ENCODE results near the gene NSMF.

NSMF gene

GRCh38 chr9:137448602-137448962, 10.6 kb downstream of the NSMF start:
- no peak for DNase-seq (ENCODE audit: low read depth, low spot score)

DNA sequence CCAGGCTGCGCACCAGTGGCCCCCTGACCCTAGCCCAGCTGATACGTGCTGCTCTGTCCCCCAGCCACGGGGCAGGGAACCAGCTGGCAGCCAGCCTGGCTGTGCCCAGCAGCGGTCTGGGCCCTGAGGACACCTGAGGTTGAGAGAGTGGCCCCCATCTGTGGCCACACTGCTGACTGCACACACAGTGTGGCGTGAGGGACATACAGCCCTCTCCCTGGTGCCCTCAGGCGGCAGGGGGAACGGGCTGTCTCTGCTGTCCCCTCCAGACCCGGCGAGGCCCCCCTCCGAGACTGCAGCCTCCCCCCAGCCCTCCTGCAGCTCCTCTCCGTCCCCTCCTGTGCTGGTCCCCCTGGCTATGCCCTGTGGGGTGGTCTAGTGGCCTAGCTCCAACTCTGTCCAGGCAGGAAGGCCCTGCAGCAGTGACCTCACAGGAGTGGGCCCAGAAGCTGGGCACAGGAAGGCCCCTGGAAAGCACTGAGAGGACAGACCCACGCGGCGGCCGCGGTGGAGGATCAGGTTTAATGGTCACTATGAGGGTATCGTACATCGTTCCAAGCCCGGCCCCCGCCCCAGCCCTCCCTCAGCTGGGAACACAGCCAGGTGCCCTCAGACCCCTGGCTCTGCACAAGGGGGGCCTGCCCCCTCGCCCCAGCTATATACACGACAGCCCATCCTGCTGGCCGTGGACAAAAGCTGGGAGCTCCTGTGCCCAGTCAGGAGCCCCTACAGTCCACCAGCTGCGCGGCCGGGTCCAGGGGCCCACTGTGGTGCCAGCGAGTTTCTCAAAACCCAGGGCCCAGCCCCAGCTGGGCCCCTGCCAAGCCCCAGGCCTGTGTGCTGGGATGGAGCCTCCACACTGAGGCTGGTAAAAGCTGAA, 11.2 kb downstream of the NSMF start:
- DNase-seq (ENCODE audit: low read depth, low spot score), result no peak

DNA sequence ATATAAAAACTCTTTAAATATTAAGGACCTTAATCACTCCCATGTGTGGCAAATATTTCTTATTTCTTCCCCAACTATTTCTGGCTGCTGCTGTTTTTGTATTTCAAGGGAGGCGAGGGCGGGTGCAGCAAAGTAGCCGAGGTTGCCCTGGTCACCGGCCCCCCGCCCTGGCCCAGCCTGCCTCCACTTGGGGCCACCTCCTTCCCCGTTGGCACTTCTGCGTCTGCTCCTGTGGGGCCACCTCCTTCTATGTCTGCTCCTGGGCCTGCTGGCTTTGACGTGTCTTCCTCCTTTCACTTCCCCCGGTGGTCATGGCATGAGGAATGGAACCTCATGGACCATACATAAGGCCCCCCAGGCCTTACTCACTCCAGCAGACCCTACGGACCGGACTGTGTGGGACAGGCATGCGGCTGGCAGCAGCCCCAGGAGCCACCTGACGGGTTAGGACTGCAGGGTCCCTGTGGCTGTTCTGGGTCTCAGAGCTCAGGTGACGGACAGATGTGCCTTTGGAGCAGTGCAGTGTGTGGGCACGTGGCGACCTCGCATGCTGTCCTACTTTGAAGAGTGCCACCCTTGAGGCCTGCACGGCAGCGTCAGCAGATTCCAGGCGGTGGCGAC, 12.2 kb downstream of the NSMF start:
- no peak for DNase-seq (ENCODE audit: low read depth, low spot score)

DNA sequence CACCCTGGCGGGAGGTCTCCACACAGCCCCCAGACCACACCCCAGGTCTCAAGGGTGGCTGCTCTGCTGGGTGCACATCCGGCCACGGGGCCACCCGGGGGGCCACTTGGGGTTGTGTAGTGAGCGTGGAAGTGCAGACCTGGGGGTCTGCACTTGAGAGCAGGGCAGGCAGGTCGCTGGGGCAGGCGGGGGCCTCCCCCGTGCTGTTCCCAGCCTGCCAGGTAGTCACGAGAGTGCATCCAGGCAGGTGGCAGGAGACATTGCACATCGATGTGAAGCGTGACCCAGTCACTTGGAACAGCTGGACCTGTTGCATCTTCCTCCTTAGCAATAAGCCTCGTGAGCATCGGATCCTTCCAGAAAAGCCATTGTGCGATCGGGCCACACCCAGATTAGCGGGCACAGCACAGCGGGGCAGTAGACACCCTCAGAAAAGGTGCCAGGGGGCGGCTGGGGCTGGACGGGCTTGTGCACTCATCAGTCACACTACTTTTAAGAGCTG, 13.2 kb downstream of the NSMF start:
- no peak for DNase-seq (ENCODE audit: low read depth, low spot score)

DNA sequence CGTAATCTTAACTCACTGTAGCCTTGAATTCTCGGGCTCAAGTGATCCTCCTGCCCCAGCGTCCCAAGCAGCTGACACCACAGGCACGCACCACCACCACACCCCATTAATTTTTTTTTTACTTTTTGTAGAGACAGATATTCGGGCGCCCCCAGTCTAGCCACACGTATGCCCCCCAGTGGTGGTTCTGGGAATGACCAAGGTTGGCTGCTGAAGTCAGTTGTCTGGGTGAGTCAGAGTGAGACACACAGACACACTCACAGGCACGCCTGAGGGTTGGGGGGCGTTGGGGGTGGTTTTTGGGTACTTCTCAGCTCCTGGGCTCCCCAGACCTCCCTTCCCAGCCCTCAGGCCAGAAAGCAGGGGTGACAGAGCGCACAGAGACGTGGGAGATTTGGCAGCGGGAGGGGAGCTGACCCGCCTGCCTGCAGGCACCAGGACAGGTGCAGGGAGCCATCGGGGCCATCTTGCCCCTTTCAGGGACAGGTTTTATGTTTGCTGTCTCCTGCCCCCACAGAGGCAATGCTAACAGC, 13.8 kb downstream of the NSMF start:
- no peak for DNase-seq (ENCODE audit: low read depth, low spot score)

DNA sequence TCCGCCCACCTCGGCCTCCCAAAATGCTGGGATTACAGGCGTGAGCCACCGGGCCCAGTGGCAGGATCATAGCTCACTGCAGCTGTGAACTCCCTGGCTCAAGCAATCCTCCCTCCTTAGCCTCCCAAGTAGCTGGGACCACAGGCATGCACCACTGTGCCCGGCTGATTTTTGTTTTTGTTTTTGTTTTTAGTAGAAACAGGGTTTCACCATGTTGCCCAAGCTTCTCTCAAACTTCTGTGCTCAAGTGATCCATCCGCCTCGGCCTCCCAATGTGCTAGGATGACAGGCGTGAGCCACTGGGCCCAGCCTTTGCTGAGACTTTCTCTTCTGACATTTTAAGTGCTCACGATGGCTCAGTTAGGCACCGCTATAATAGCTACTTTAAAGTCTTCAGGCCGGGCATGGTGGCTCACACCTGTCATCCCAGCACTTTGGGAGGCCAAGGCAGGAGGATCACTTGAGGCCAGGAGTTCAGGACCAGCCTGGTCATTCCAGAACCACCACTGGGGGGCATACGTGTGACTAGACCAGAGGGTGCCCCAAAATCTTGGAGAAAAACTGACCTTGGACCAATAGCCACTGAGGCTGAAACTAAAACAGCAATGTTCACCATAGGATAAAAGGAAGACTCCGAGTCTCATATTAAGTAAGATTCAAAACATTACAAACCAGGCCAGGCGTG, 14.9 kb downstream of the NSMF start:
- no peak for DNase-seq (ENCODE audit: low read depth, low spot score)

DNA sequence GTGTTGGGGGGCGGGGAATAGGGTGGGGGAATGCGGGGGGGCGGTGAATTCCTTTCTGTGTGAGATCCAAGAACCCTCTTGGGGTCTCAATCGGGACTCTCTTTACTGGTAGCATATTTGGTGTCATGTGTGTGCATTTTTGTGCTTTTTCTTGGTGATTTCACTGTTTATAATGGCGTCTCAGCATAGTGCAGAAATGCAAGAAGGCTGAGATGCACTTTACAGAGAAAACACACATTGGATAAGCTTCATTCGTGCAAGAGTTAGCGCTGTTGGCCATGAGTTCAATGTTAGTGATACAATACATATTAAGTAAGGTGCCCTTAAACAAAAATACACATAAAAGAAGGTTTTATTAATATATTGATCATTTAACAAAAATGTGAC, 17.2 kb downstream of the NSMF start:
- no peak for DNase-seq (ENCODE audit: low read depth, low spot score)

- no peak for DNase-seq (ENCODE audit: low read depth, low spot score)
Observed at GRCh38 chr9:137441289-137441934, 17.7 kb downstream of the NSMF start, which contains the start of gene ENTPD8. Gene ENTPD8, minus strand, starts transcription at chr9:137441357. Its CDS starts 3,072 bp downstream, at chr9:137438285.

- no peak for DNase-seq (ENCODE audit: low read depth, low spot score)
Observed at GRCh38 chr9:137439158-137439714, 19.9 kb downstream of the NSMF start.

DNA sequence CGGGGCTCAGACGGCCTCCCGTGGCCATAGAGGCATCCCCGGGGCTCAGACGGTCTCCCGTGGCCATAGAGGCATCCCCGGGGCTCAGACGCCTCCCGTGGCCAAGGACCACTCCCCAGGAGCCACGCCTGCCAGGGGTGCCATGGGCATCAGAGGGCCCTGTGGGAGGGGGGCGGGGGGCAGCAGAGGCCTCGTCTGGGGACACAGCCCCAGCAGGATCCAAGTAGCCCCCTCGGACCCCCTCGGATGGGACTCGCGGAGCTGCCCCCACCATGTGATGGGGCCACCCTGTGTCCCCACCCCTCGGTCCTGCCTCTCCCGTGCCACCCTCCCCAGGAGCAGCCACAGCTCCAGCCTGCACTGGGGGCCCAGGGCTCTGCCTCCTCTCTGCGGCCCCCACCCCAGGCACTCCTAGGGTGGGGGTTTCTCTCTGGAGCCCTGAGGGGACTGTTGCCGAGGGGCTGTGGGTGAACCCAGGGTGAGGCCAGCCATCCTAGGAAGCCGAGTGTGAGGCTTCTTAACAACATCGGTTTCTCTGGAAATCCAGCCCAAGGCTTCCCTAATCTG, 20.5 kb downstream of the NSMF start:
- no peak for DNase-seq (ENCODE audit: low read depth, low spot score)

GRCh38 chr9:137437691-137438590, 21.2 kb downstream of the NSMF start:
- no peak for DNase-seq (ENCODE audit: low read depth, low spot score)

DNA sequence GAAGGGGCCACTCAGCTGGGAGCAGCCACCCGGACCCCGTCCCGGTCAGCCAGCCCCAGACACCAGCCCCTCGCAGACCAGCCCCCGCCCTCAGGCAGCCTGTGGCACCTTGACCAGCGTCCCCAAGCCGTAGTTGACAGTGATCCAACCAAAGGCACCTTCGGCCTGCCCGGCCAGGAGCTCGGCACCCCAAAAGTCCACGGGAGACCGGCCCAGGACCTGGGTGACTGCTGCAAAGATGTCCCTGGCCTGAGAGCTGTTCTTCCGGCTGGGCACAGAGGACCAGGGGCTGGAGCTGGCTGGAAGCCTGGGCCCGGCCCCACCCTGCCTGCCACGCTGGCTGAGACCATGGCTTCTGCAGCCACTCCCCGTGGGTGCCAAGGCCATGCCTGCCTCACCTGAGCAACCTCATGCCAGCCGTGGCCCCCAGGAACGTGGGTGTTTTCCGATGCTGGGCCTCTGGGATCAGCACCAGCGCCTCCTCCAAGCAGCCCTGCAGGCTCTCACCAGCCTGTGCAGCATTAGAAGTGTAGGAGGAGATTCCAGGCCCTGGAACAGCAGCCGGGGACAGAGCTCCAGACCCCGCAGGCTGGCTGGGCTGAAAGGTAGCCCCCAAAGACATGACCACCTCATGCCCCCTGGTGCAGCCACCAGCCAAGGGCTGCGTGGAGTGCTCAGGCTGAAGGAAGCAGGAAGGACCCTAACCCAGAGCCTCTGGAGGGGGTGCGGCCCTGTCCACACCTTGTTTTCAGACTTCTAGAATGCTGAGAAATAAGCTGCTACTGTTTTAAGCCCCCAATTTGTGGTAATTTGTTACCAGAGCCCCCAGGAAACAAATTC, 22.2 kb downstream of the NSMF start:
- DNase-seq (ENCODE audit: low read depth, low spot score), result no peak

GRCh38 chr9:137435980-137436760, 23.0 kb downstream of the NSMF start:
- DNase-seq (ENCODE audit: low read depth, low spot score), result no peak

GRCh38 chr9:137435381-137435891, 23.7 kb downstream of the NSMF start:
- no peak for DNase-seq (ENCODE audit: low read depth, low spot score)

DNA sequence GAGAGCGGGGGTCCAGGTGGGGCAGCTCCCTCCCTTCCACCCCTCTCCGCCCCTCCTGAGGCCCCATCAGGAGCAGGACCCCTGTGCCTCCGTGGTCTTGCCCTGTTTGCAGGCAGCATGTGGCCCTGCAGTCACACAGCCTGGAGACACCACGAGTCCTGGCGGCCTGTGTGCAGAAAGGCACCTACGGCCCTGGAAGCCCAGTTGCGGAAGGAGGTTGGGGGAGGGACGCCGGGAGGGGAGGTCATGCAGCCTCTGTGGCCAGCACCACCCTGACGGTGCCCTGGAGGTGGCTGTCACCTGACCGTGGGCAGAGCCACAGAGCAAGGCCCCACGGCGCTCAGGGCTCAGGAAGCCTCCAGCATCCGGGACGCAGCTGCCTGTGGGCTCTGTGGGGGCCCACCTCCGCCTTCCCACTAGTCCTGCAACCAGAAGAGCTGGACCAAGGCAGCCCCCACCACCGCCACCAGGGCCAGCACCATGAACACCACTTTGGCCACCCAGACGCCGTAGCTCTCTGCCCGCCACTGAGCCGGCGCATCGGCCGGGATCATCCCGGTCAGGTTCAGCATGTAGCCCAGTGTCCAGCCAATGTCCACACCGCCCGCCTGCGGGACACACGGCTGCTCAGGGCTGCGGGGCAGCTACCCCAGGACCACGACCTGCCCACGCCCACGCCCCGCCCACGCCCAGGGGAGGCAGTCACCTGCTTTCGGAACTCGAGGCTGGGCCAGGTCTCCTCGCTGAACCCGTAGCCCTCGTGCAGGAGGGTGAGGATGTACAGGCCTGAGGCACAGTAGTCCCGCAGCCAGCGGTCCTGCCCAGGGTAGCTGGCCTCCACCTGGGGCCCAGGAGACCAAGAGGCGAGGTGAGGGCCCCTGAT, 24.4 kb downstream of the NSMF start:
- no peak for DNase-seq (ENCODE audit: low read depth, low spot score)

- DNase-seq (ENCODE audit: low read depth, low spot score), result no peak
Observed at GRCh38 chr9:137433916-137434431, 25.2 kb downstream of the NSMF start.
